HCT116 (cell line): ENCODE data around the gene DVL1.

Experiments used
- CBX3 ChIP-seq: IDR thresholded peaks from 2 replicates; pipeline ENCODE4 v1.6.1; 2012; ENCODE audit warnings: low read depth
- CEBPB ChIP-seq: IDR thresholded peaks from 2 replicates; pipeline ENCODE4 v1.6.1; 2012; ENCODE audit warnings: low read depth
- ELF1 ChIP-seq: IDR thresholded peaks from 2 replicates; pipeline ENCODE4 v1.6.1; 2012; ENCODE audit warnings: low read depth, borderline replicate concordance
- EZH2 ChIP-seq: fragments of 200-600 bp; sonication (generic); IDR thresholded peaks from 2 replicates; pipeline ENCODE4 v1.6.1; 2017; ENCODE audit warnings: antibody characterized with exemption, mixed run types
- EZH2phosphoT487 ChIP-seq: fragments of 200-600 bp; IDR thresholded peaks from 2 replicates; pipeline ENCODE4 v1.6.1; 2018; ENCODE audit warnings: antibody characterized with exemption, borderline replicate concordance
- POLR2A ChIP-seq: IDR thresholded peaks from 2 replicates; pipeline ENCODE4 v1.7.0; 2011; ENCODE audit warnings: borderline replicate concordance; ENCODE audit not compliant: insufficient read depth, insufficient read length; ENCODE audit errors: extremely low read depth
- POLR2AphosphoS5 ChIP-seq: IDR thresholded peaks from 2 replicates; pipeline ENCODE4 v1.6.1; 2011; ENCODE audit warnings: mild to moderate bottlenecking, low read depth, low read length, moderate library complexity
- SIN3A ChIP-seq: IDR thresholded peaks from 2 replicates; pipeline ENCODE4 v1.6.1; 2012; ENCODE audit warnings: low read depth
- SP1 ChIP-seq: IDR thresholded peaks from 2 replicates; pipeline ENCODE4 v1.6.1; 2012; ENCODE audit warnings: low read depth
- ZNF274 ChIP-seq: fragments of 200-500 bp; sonication (Bioruptor generic); IDR thresholded peaks from 2 replicates; pipeline ENCODE4 v1.6.1; 2014; ENCODE audit warnings: mild to moderate bottlenecking, low read depth, low read length, inconsistent platforms
- TF ChIP-seq, protein P1 (sequence below), 3 experiments: fragments of 200-600 bp in 1 of 3; sonication (generic) in 1 of 3; IDR thresholded peaks in 2 of 3; conservative IDR thresholded peaks in 1 of 3; 2 replicates each; pipeline ENCODE4 v1.5.1; 2012 to 2017; ENCODE audit warnings: low read depth in 2 of 3, low read length in 2 of 3, antibody characterized with exemption in 1 of 3, borderline replicate concordance in 1 of 3, control low read depth in 1 of 3, mild to moderate bottlenecking in 1 of 3, mixed read lengths in 1 of 3, mixed run types in 1 of 3, moderate library complexity in 1 of 3; ENCODE audit not compliant: insufficient read depth in 1 of 3
- TF ChIP-seq, protein P2 (sequence below): IDR thresholded peaks from 2 replicates; pipeline ENCODE4 v1.6.1; 2012; ENCODE audit warnings: low read depth

- TF ChIP-seq, protein P1, sequence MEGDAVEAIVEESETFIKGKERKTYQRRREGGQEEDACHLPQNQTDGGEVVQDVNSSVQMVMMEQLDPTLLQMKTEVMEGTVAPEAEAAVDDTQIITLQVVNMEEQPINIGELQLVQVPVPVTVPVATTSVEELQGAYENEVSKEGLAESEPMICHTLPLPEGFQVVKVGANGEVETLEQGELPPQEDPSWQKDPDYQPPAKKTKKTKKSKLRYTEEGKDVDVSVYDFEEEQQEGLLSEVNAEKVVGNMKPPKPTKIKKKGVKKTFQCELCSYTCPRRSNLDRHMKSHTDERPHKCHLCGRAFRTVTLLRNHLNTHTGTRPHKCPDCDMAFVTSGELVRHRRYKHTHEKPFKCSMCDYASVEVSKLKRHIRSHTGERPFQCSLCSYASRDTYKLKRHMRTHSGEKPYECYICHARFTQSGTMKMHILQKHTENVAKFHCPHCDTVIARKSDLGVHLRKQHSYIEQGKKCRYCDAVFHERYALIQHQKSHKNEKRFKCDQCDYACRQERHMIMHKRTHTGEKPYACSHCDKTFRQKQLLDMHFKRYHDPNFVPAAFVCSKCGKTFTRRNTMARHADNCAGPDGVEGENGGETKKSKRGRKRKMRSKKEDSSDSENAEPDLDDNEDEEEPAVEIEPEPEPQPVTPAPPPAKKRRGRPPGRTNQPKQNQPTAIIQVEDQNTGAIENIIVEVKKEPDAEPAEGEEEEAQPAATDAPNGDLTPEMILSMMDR (IDR thresholded peaks at IDR 0.05 in 2 of 3, conservative IDR thresholded peaks at IDR 0.05 in 1 of 3; ENCODE audit: borderline replicate concordance in 1 of 3, insufficient read depth in 1 of 3, low read depth in 2 of 3, low read length in 2 of 3) = no peak
- no peak for TF ChIP-seq CBX3
- no peak for TF ChIP-seq EZH2
- no peak for TF ChIP-seq ZNF274
- no peak for TF ChIP-seq CEBPB
- TF ChIP-seq POLR2A = no peak
- TF ChIP-seq EZH2phosphoT487 = no peak
- TF ChIP-seq, protein P2, sequence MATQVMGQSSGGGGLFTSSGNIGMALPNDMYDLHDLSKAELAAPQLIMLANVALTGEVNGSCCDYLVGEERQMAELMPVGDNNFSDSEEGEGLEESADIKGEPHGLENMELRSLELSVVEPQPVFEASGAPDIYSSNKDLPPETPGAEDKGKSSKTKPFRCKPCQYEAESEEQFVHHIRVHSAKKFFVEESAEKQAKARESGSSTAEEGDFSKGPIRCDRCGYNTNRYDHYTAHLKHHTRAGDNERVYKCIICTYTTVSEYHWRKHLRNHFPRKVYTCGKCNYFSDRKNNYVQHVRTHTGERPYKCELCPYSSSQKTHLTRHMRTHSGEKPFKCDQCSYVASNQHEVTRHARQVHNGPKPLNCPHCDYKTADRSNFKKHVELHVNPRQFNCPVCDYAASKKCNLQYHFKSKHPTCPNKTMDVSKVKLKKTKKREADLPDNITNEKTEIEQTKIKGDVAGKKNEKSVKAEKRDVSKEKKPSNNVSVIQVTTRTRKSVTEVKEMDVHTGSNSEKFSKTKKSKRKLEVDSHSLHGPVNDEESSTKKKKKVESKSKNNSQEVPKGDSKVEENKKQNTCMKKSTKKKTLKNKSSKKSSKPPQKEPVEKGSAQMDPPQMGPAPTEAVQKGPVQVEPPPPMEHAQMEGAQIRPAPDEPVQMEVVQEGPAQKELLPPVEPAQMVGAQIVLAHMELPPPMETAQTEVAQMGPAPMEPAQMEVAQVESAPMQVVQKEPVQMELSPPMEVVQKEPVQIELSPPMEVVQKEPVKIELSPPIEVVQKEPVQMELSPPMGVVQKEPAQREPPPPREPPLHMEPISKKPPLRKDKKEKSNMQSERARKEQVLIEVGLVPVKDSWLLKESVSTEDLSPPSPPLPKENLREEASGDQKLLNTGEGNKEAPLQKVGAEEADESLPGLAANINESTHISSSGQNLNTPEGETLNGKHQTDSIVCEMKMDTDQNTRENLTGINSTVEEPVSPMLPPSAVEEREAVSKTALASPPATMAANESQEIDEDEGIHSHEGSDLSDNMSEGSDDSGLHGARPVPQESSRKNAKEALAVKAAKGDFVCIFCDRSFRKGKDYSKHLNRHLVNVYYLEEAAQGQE = no peak
- TF ChIP-seq POLR2AphosphoS5 = no peak
- TF ChIP-seq SP1 = no peak
- no peak for TF ChIP-seq SIN3A
- TF ChIP-seq ELF1 = no peak
Measured at GRCh38 chr1:1376551-1377226, 27.5 kb upstream of the DVL1 start.
